Breast epithelium (tissue), 3 donors: ENCODE results near the gene LRRK1.

Experiments
- POLR2A ChIP-seq: fragments of 450-650 bp; IDR thresholded peaks from one replicate; pipeline ENCODE4 v1.6.1; 2016; ENCODE audit warnings: antibody characterized with exemption, mild to moderate bottlenecking, moderate library complexity
- POLR2AphosphoS5 ChIP-seq, 3 donors: sonication (generic); formaldehyde crosslinking; IDR thresholded peaks; one replicate each; pipeline ENCODE4 v1.6.1; 2017; ENCODE audit warnings: antibody characterized with exemption in 3 of 3
- TF ChIP-seq, protein P1 (sequence below), 3 donors: fragments of 450-650 bp; IDR thresholded peaks; one replicate each; pipeline ENCODE4 v1.5.1; 2016 to 2017; ENCODE audit warnings: antibody characterized with exemption in 3 of 3, mild to moderate bottlenecking in 3 of 3, moderate library complexity in 3 of 3

DNA sequence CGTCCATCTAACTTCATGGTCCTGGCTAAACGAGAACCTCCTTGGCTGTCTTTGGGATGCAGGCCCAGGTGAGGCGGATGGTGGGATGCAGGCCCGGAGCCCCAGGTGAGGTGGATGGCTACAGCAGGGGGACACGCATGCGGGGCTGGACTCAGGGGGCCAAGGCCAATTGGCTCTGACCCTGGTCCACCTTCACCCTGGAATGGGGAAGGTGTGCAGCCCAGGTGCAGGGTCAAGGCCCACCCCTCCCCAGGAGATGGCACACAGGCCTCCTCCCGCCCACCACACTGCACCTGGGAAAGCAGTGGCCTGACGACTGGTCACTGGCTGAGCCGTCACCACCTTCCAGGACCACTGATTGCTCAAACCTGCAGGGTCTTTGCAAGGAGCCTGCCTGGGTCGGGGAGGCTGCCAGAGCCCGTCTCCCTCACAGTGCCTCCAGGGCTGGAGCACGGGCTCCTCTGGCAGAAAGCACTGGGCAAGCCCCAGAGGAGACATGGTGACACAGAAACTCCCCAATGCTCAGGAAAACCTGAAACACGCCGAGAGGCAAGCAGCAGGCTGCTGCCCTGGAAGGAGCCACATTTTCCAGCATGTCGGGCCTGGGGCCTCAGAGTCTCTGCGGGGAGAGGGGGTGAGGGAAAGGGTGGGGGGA is 159.6 kb downstream of the LRRK1 start:
- TF ChIP-seq POLR2A = no peak
- TF ChIP-seq, protein P1, sequence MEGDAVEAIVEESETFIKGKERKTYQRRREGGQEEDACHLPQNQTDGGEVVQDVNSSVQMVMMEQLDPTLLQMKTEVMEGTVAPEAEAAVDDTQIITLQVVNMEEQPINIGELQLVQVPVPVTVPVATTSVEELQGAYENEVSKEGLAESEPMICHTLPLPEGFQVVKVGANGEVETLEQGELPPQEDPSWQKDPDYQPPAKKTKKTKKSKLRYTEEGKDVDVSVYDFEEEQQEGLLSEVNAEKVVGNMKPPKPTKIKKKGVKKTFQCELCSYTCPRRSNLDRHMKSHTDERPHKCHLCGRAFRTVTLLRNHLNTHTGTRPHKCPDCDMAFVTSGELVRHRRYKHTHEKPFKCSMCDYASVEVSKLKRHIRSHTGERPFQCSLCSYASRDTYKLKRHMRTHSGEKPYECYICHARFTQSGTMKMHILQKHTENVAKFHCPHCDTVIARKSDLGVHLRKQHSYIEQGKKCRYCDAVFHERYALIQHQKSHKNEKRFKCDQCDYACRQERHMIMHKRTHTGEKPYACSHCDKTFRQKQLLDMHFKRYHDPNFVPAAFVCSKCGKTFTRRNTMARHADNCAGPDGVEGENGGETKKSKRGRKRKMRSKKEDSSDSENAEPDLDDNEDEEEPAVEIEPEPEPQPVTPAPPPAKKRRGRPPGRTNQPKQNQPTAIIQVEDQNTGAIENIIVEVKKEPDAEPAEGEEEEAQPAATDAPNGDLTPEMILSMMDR (IDR thresholded peaks at IDR 0.05) = no peak
- TF ChIP-seq POLR2AphosphoS5 (IDR thresholded peaks at IDR 0.05) = no peak
